ENCODE data around the gene AMOTL2. TPM values are rescaled to one million over a fixed set of nuclear protein-coding genes. Genes with fewer than 3 reads are reported as not detected.

Gene AMOTL2
- total RNA-seq, 1 experiment from 2014 or later, result 30.9 TPM

GRCh38 chr3:134313847-134314587 lies 60.2 kb downstream of the AMOTL2 start:
- H3K4me1 Mint-ChIP-seq, result peaks cover 36% of the 10 kb centered on the region in 2 experiments
- Histone ChIP-seq H2BK12ac (ENCODE audit: insufficient read length, low read depth, low read length) (peak overlapping the region; percentile 77), H4K5ac (ENCODE audit: insufficient read length, low read depth, low read length) (peak overlapping the region; percentile 55), H3K9ac (ENCODE audit: extremely low read depth, insufficient read length, low read length) (peak overlapping the region; percentile 81), H4K20me1 (ENCODE audit: control insufficient read depth, insufficient read depth, insufficient read length) (no peaks in the 10 kb centered on the region), H3K23ac (ENCODE audit: insufficient read length, low read depth, low read length) (no peak overlapping the region), H4K91ac (ENCODE audit: insufficient read length, low read depth, low read length) (peak overlapping the region; percentile 3), H3K27ac (ENCODE audit: insufficient read length, low read depth, low read length) (no peak overlapping the region), H3K4me2 (ENCODE audit: insufficient read depth, insufficient read length, low read length) (peak overlapping the region; percentile 59), H3T11ph (ENCODE audit: low read length) (no peak overlapping the region), H2BK20ac (ENCODE audit: low read depth, low read length, poor library complexity, severe bottlenecking) (no peak overlapping the region), H2BK15ac (ENCODE audit: low read depth, low read length) (no peak overlapping the region; the same call in 1 of the 2 replicates), H4K8ac (replicated peaks; ENCODE audit: insufficient read length, low read depth, low read length) (no peak overlapping the region), H3K4me1 (ENCODE audit: insufficient read depth, low read length) (peaks cover 17% of the 10 kb centered on the region; the same call in 1 of the 2 replicates), H2AK5ac (ENCODE audit: insufficient read length, low read length) (peak overlapping the region; percentile 72), H2BK120ac (ENCODE audit: low read depth, low read length, poor library complexity, severe bottlenecking) (peak overlapping the region; percentile 56), H2BK5ac (ENCODE audit: insufficient read length, low read length) (no peak overlapping the region), H3K23me2 (ENCODE audit: insufficient read length, low read depth, low read length, poor library complexity, severe bottlenecking) (peaks cover 5% of the 10 kb centered on the region), H3K9me3 (ENCODE audit: control insufficient read depth, low read depth, low read length) (no peaks in the 10 kb centered on the region), H3K56ac (ENCODE audit: insufficient read length, low read depth, low read length) (no peak overlapping the region), H3K27me3 (ENCODE audit: insufficient read depth, low read length) (peaks cover 3% of the 10 kb centered on the region; the same call in 1 of the 2 replicates), H3K18ac (ENCODE audit: insufficient read length, low read depth, low read length) (peak overlapping the region; percentile 96), H3K4ac (ENCODE audit: low read depth, low read length) (peak overlapping the region; percentile 81; the same call in 1 of the 2 replicates), H2AFZ (ENCODE audit: low read length) (no peak overlapping the region), H3K14ac (ENCODE audit: insufficient read depth, low read length) (peak overlapping the region; percentile 96), H3K79me1 (ENCODE audit: insufficient read depth, low read depth, low read length, poor library complexity, severe bottlenecking) (no peaks in the 10 kb centered on the region), H3K79me2 (ENCODE audit: insufficient read depth, low read length) (no peaks in the 10 kb centered on the region)
- H3K36me3 Mint-ChIP-seq (ENCODE audit: insufficient read depth in 1 of 3, low read depth in 3 of 3), result no peaks in the 10 kb centered on the region
- DNase-seq, result peak; percentile 25
- H3K27ac Mint-ChIP-seq, result peak overlapping the region in 1 of 3 experiments; percentile 48; a peak in 1 of 7 replicates
- no peak for TF ChIP-seq CTCF (conservative IDR thresholded peaks at IDR 0.05)
- H3K9me3 Mint-ChIP-seq, result peaks cover 0 to 3% of the 10 kb centered on the region in 2 experiments; a peak in 1 of 5 replicates
- peak overlapping the region; percentile 45 to 73 for H3K4me3 Mint-ChIP-seq
- WGBS (ENCODE audit: extremely low coverage, insufficient read length, low lambda C conversion rate), result no CpG with 5 or more reads among the region's 11 CpGs
- H3K27me3 Mint-ChIP-seq (ENCODE audit: low read depth), result peaks cover 34% of the 10 kb centered on the region

Measured in H9 (cell line).